HepG2 (cell line): Measurements from ENCODE around the gene MED10. TPM values are rescaled to one million over a fixed set of nuclear protein-coding genes. Genes with fewer than 3 reads are reported as not detected.

Experiments used
- ATAC-seq: fragments of 200-7000 bp; cut with Tn5 transposase; 3 replicates; pipeline ENCODE4 v1.9.1; 2020; ENCODE audit warnings: mild to moderate bottlenecking, moderate library complexity
- BruUV-seq: library from RNA; stranded (reverse); fragments of 400-500 nt; replicated peaks from 2 replicates; lab custom pipeline; 2021; lab: Mats Ljungman, UMichigan
- CTCF ChIA-PET: fragments of 300-600 bp; formaldehyde crosslinking; extraction: SDS; loops from one replicate; lab custom pipeline; 2021; ENCODE audit warnings: low total read pairs, inconsistent platforms, low intra/inter-chr PET ratio; lab: Yijun Ruan, JAX
- POLR2A ChIA-PET: fragments of 350-600 bp; sonication (Branson Sonifier 250); formaldehyde crosslinking; loops from one replicate; lab custom pipeline; 2020; ENCODE audit warnings: antibody characterized with exemption, inconsistent platforms; lab: Yijun Ruan, JAX
- DNase-seq: peaks from one replicate; pipeline ENCODE4 v3.0.0-alpha.2; 2015; ENCODE audit warnings: low spot score
- FAIRE-seq: peaks from 3 replicates; lab custom pipeline; 2011; peaks lifted over from hg19 to GRCh38; lab: Jason Lieb, UNC
- H2AFZ ChIP-seq: one replicate; pipeline ENCODE4 v1.6.1; 2011; ENCODE audit warnings: low read length, inconsistent platforms
- H3K27ac ChIP-seq: fragments of 300-600 bp; 3 replicates; pipeline ENCODE4 v1.8.0; 2011; ENCODE audit warnings: mixed run types, mild to moderate bottlenecking, mixed read lengths, low read length, inconsistent platforms; ENCODE audit not compliant: insufficient read depth; ENCODE audit errors: extremely low read length
- H3K27me3 ChIP-seq, 2 experiments: fragments of 200-600 bp in 1 of 2; 2 replicates in 1 of 2; 3 replicates in 1 of 2; pipeline versions ENCODE4 v1.6.0 to v1.8.0; 2011; ENCODE audit warnings: low read length in 2 of 2, mild to moderate bottlenecking in 2 of 2, moderate library complexity in 2 of 2, inconsistent platforms in 1 of 2; ENCODE audit not compliant: insufficient read depth in 2 of 2, control insufficient read depth in 1 of 2
- H3K36me3 ChIP-seq, 2 experiments: fragments of 200-600 bp in 1 of 2; replicated peaks in 1 of 2; 2 replicates in 1 of 2; 3 replicates in 1 of 2; pipeline versions ENCODE4 v1.5.1 to v1.8.0; 2011; ENCODE audit warnings: low read length in 2 of 2, inconsistent platforms in 1 of 2; ENCODE audit not compliant: insufficient read depth in 2 of 2, control insufficient read depth in 1 of 2
- H3K4me1 ChIP-seq: 2 replicates; pipeline ENCODE4 v1.5.1; 2012; ENCODE audit warnings: low read length, inconsistent platforms; ENCODE audit not compliant: insufficient read depth
- H3K4me2 ChIP-seq: 2 replicates; pipeline ENCODE4 v1.6.0; 2011; ENCODE audit warnings: low read depth, low read length, inconsistent platforms
- H3K4me3 ChIP-seq, 3 experiments: fragments of 200-600 bp in 1 of 3; sonication (generic), shearing (Covaris generic) in 1 of 3; replicated peaks in 1 of 3; 2 replicates each; pipeline ENCODE4 v1.5.1; 2011 to 2016; ENCODE audit warnings: low read length in 3 of 3, inconsistent platforms in 2 of 3, low read depth in 2 of 3, mild to moderate bottlenecking in 2 of 3, control low read depth in 1 of 3, mixed read lengths in 1 of 3; ENCODE audit not compliant: insufficient read depth in 1 of 3
- H3K79me2 ChIP-seq: one replicate; pipeline ENCODE4 v1.6.1; 2011; ENCODE audit warnings: low read length, inconsistent platforms; ENCODE audit not compliant: insufficient read depth
- H3K9ac ChIP-seq: 2 replicates; pipeline ENCODE4 v1.6.0; 2011; ENCODE audit warnings: mild to moderate bottlenecking, low read depth, low read length, inconsistent platforms; ENCODE audit not compliant: insufficient read depth
- H3K9me3 ChIP-seq: 2 replicates; pipeline ENCODE4 v1.5.1; 2012; ENCODE audit warnings: mild to moderate bottlenecking, low read length
- H4K20me1 ChIP-seq: 2 replicates; pipeline ENCODE4 v1.6.0; 2011; ENCODE audit warnings: inconsistent platforms, mild to moderate bottlenecking, low read length, moderate library complexity; ENCODE audit not compliant: insufficient read depth
- MED8 ChIP-seq: sonication (generic); formaldehyde crosslinking; IDR thresholded peaks from 2 replicates; pipeline ENCODE4 v1.8.1; 2023; ENCODE audit warnings: mild to moderate bottlenecking, missing genetic modification reagents; ENCODE audit not compliant: insufficient replicate concordance
- REXO4 ChIP-seq: sonication (generic); formaldehyde crosslinking; IDR thresholded peaks from 2 replicates; pipeline ENCODE4 v1.8.0; 2022; ENCODE audit warnings: missing genetic modification reagents, mild to moderate bottlenecking, borderline replicate concordance
- RNF219 ChIP-seq: sonication (generic); formaldehyde crosslinking; IDR thresholded peaks from 2 replicates; pipeline ENCODE4 v1.5.0; 2020; ENCODE audit warnings: mild to moderate bottlenecking, missing genetic modification reagents
- SNAPC4 ChIP-seq: sonication (generic); formaldehyde crosslinking; IDR thresholded peaks from 2 replicates; pipeline ENCODE4 v1.4.0; 2020; ENCODE audit warnings: mild to moderate bottlenecking, missing genetic modification reagents
- THAP11 ChIP-seq: IDR thresholded peaks from 2 replicates; pipeline ENCODE4 v1.6.1; 2016; ENCODE audit warnings: missing biosample characterization, missing genetic modification reagents
- ZBTB37 ChIP-seq: sonication (generic); formaldehyde crosslinking; IDR thresholded peaks from 2 replicates; pipeline ENCODE4 v1.4.0; 2020; ENCODE audit warnings: mild to moderate bottlenecking, missing genetic modification reagents
- ZC3H13 ChIP-seq: sonication (generic); formaldehyde crosslinking; IDR thresholded peaks from 2 replicates; pipeline ENCODE4 v1.8.1; 2023; ENCODE audit warnings: mild to moderate bottlenecking, missing genetic modification reagents, moderate library complexity
- ZNF337 ChIP-seq: sonication (generic); formaldehyde crosslinking; IDR thresholded peaks from 2 replicates; pipeline ENCODE4 v1.5.1; 2020; ENCODE audit warnings: missing genetic modification reagents, low read depth, mild to moderate bottlenecking, borderline replicate concordance
- ZNF557 ChIP-seq: sonication (generic); formaldehyde crosslinking; IDR thresholded peaks from 2 replicates; pipeline ENCODE4 v1.4.0; 2020; ENCODE audit warnings: missing genetic modification reagents
- ZSCAN12 ChIP-seq: sonication (generic); formaldehyde crosslinking; IDR thresholded peaks from 2 replicates; pipeline ENCODE4 v1.9.0; 2021; ENCODE audit warnings: mild to moderate bottlenecking, missing genetic modification reagents
- WGBS: methylation state at CpG from one replicate; pipeline ENCODE4 v1.1.6; 2017; ENCODE audit warnings: low lambda C conversion rate; 5-methylcytosine and 5-hydroxymethylcytosine counted together
- in situ Hi-C: cut with HindIII; loops from 2 replicates; pipeline ENCODE4 v1.10.0; 2017; ENCODE audit warnings: low pct_unique_long_range_greater_than_20kb; ENCODE audit not compliant: extremely low pct_ligation_motif_present
- intact Hi-C: fragments of 100-400 bp; cut with micrococcal nuclease; formaldehyde crosslinking; loops from one replicate; pipeline ENCODE4 v1.10.0; 2022; ENCODE audit not compliant: unreplicated experiment
- polyA plus RNA-seq, 8 experiments: library from polyadenylated mRNA; depleted of rRNA in 3 of 8; stranded (reverse) in 7 of 8; unstranded in 1 of 8; fragments of >200 nt; fragmentation: Illumina TruSeq in 4 of 8; extraction: Trizol in 4 of 8; gene quantifications; 2 replicates each; pipeline versions ENCODE4 v1.2.1 to v1.2.3, GENCODE V29; 2011 to 2016; ENCODE audit warnings: low read depth in 4 of 8, missing spikeins in 1 of 8, mixed read lengths in 1 of 8; ENCODE audit not compliant: insufficient read depth in 1 of 8
- total RNA-seq, 5 experiments: library from RNA; depleted of rRNA; stranded (reverse); fragments of >200 nt; fragmentation: Illumina TruSeq; extraction: Trizol; gene quantifications; 2 replicates each; pipeline ENCODE4 v1.2.3, GENCODE V29; 2016; ENCODE audit warnings: low read depth in 1 of 5

The MED10 gene
- total and polyA plus RNA-seq, 2 of the 13 experiments (the other 11 are each of a cell fraction or from before 2014, with no cell fraction given): 11.2 to 23.7 TPM

- H3K27me3 ChIP-seq: no peaks in the 10 kb centered on the region; a peak in 1 of 5 replicates
- H3K36me3 ChIP-seq: peaks cover 16 to 43% of the 10 kb centered on the region in 2 experiments
- intact Hi-C loops: no loop called here
- no peak overlapping the region for H2AFZ ChIP-seq
- ATAC-seq (no peak), DNase-seq (no peak), FAIRE-seq (no peak)
- BruUV-seq: no TSS peak
- POLR2A ChIA-PET: no interaction called here
- H3K9ac ChIP-seq: peak overlapping the region; percentile 88
- peak overlapping the region; percentile 85 to 99 (median 93) for H3K4me3 ChIP-seq
- H4K20me1 ChIP-seq: peaks cover 3% of the 10 kb centered on the region; the same call in 1 of the 2 replicates
- in situ Hi-C loops: loop anchor here (25.0 kb wide), 1 partner anchor 360 kb away; no protein-coding TSS in a partner anchor
- WGBS: 82% methylated on average over 11 of the region's 11 CpGs
- CTCF ChIA-PET: no interaction called here
- H3K4me1 ChIP-seq: peaks cover 26% of the 10 kb centered on the region
- no peak overlapping the region for H3K27ac ChIP-seq
- H3K79me2 ChIP-seq: peaks cover 25% of the 10 kb centered on the region
- H3K9me3 ChIP-seq: no peaks in the 10 kb centered on the region
- H3K4me2 ChIP-seq: peak overlapping the region; percentile 88
- TF ChIP-seq THAP11 (CRISPR knock-in tag) (no peak), ZBTB37 (CRISPR knock-in tag) (no peak), SNAPC4 (CRISPR knock-in tag) (no peak), ZC3H13 (CRISPR knock-in tag) (no peak), ZNF557 (CRISPR knock-in tag) (no peak), REXO4 (CRISPR knock-in tag) (no peak), ZSCAN12 (CRISPR knock-in tag) (no peak), ZNF337 (no peak), RNF219 (CRISPR knock-in tag) (no peak), MED8 (CRISPR knock-in tag) (no peak)
Observed at GRCh38 chr5:6376974-6377520, 1.3 kb downstream of the MED10 start.
